ENCODE measurements around the gene RBPJ.
"Not testable (repeated sequence)": the region's sequence is repeated elsewhere in the genome, so short reads cannot be mapped to it uniquely, and the experiment has no call there.

Gene RBPJ

DNA sequence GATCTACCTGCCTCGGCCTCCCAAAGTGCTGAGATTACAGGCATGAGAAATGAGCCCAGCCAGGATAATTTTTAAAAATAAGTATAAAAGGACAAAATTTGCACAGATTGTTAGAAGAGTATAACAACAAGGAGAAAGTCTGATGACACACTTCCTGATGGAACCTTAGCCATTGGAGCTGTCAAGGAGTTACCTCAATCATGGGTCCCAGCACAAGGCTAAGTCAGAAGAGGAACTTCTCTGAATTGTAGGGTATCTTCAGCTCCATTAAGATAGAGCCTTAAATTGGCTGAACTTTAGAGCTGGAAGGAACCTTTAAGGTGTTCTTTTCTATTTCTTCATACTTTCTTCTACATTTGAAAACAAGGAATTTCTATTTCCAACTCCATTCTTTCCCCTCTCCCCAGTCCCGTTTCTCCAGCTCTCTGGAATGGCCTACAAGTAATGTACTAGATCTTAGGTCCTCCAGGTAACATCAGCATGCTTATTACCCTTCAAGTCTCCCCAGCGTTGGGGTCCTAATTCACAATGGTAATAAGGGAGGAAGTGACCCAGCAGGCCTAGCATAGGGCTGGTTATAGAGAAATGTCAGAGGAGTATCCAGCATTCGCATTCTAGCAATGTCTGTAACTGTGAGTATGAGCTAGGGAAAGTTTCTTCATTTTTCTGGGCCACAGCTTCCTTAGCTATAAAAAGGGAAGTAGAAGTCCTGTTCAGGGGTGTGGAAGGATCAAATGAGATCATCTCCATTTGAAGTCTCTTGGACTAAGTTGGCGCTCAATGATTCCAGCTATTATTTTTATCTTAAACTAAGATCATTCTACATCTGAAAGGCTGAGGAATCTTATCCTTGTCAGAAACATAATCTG is 18.5 kb upstream of the RBPJ start:
- DNase-seq, result no peak

DNA sequence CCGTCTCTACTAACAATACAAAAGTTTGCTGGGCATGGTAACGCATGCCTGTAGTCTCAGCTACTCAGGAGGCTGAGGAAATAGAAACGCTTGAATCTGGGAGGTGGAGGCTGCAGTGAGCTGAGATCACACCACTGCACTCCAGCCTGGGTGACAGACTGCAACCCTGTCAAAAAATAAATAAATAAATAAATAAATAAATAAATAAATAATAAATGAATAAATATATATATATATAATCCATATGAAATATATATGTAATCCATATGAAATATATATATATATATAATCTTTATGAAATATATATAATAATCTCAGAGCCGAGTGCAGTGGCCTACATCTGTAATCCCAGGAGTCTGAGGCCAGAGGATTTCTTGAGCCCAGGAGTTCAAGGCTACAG is 17.8 kb upstream of the RBPJ start:
- DNase-seq, result no peak

DNA sequence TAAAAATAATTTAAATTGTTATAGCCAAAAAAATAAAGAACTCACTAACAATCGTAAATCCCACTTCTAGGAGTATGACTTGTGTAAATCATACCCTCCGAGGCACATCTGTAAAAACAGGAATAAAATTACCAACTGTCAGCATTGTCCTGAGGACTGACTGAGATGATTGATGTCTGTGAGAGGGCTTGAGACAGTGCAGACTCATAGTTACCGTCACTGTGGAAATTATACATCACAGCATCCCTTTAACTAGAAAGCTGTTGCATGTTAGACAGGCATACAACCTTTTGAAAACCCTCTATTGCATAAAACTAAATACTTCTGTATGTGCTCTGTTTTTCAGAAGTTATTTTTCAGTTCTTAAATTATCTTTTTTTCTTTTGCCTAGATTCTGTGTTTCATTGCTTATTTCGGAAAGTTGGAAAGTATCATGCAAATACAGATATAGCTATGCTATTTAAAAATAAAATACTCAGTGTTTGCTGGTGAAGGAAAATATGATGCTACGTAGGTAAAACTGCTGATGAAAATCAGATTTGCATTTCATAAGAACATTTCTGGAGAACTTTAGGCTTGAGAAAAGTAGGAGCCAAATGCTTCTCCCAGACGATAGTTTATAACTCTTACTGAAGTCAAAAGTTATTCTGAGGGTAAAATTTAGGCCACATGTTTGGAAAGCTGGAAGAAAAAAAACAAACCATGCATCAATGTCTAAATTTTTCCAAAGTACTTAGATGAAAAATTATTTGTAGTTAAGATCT is 13.6 kb upstream of the RBPJ start:
- no peak for DNase-seq

DNA sequence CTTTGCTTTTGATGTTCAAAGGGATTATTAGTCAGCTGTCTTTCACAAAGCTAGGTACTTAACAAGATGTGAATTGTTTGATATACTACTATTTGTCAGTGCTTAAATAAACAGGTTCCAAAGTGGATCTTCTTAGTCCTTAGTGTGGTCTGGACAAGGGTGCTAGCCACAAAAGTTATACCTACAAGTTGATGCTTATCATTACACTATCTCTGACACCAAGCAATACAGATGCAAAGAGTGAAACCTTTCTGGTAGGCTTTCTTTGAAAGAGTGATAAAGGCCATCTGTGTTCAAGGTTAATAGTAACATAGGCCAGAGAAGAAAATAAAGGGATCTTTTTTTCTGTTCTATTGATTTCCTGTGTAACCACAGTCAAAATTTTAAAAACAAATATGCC is 12.2 kb upstream of the RBPJ start:
- DNase-seq, result no peak

DNA sequence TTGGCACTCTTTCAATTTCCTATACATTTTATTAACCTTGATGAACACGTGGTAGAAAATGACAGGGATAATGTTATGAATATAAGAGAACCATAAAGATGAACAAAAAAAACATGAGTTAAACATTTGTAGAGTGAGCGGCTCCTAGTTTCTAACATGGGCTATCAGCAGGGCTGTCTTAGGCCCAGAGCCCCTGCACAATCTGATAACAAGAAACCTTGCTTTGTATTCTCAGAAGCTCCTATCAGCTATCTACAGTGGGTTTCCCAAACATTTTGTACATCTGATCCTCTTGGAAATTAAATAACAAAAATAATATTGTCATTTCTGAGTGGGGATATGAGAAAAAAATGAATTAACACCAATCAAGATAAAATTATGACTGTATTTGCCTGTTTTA is 10.6 kb upstream of the RBPJ start:
- no peak for DNase-seq

DNA sequence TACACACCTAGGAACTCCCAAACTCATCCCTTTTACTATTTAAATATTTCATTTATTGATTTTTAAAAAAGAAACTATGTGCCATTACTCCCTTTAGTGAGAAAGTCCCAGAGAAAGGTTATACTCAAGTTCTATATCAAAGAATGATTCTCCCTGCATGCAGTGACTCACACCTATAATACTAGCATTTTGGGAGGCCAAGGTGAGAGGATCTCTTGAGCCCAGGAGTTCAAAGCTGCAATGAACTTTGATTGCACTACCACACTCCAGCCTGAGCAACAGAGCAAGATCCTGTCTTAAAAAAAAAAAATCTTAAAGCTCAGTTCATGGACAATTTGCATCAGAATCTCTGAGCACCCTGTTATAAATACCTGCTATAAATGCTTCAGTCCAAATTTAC is 9.2 kb upstream of the RBPJ start:
- no peak for DNase-seq

DNA sequence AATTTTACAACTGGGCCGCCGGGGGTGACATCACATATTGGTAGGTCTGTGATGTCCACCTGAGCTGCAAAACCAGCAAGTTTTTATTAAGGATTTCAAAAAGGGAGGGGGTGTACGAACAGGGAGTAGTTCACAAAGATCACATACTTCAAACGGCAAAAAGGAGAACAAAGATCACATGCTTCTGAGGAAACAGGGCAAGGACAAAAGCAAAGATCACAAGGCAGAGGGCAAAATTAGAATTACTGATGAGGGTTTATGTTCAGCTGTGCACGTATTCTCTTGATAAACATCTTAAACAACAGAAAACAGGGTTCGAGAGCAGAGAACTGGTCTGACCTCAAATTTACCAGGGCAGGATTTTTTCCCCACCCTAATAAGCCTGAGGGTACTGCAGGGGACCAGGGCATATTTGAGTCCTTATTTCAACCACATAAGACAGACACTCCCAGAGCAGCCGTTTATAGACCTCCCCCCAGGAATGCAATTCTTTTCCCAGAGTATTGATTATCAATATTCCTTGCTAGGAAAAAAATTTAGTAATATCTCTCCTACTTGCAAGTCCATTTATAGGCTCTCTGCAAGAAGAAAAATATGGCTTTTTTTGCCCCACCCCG is 5.4 kb upstream of the RBPJ start:
- not testable (repeated sequence) for DNase-seq

DNA sequence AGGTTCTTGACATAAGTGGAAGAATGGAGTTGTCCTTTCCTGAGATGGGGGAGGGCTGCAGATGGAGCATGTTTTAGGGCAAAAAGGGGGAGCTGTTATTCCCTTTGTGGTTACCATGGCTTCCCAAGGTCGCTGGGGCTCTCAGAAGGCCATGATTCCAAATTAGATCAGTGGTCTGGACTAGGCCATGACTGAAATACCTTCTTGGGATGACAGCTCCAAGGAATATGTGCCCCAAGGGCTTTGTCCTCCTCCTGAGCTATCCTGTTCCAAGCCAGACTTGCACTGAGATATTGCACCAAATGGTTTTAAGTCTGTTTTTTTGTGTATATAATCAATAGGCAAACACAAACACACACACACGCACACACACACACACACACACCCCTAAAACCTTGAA is 3.0 kb upstream of the RBPJ start:
- no peak for DNase-seq

DNA sequence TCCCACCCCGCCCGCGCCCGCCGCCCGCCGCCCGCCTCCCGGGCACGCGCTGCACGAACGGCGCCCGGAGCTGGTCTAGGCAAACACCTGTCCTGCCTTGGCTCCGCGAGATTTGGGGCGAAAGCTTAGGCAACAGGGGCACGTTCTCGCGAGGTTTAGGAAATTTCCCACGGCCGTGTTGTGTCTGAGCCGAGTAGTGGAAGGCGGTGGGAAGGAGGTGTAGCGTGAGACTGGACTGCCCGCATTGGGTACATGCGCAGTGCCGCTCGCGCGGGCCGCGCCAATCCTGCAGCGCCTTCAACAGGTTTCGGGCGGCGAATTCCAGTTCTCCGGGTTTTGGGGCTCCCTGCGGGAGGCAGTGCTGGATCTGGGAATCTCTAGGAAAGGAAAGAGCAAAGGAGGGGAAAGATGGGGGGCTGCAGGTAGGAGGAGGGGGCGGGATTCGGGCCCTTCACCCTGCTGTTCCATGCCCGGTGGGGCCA is 1.3 kb upstream of the RBPJ start:
- peak; percentile 94 for DNase-seq

DNA sequence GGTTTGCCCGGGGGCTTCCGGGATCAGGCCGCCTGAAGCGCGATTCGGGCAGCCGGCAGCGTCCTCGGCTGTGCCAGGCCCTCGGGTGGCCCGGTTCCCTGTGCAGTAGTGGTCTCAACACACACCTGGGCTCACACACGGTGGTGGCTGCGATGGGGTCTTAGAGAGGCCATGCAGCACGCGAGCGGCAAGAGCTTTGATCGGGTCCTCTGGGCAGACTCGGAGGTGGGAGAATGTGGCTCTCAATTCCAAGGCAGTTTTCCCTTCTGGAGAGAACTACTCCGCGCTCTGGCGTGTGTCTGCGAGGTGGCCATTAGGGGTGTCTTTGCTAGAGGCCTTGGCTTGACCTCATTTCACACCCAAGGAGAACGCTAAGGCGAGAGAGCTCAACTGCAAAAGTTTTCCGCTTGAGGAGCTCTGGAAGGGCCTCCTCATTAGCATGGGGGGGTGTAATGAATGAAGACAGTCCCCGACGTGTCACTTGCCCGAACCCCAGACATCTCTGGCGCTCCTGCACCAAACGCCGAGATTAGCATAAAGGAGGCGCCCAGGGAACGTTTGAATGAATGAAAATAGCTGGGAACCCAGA is 771 bp upstream of the RBPJ start:
- peak; percentile 35 for DNase-seq

DNA sequence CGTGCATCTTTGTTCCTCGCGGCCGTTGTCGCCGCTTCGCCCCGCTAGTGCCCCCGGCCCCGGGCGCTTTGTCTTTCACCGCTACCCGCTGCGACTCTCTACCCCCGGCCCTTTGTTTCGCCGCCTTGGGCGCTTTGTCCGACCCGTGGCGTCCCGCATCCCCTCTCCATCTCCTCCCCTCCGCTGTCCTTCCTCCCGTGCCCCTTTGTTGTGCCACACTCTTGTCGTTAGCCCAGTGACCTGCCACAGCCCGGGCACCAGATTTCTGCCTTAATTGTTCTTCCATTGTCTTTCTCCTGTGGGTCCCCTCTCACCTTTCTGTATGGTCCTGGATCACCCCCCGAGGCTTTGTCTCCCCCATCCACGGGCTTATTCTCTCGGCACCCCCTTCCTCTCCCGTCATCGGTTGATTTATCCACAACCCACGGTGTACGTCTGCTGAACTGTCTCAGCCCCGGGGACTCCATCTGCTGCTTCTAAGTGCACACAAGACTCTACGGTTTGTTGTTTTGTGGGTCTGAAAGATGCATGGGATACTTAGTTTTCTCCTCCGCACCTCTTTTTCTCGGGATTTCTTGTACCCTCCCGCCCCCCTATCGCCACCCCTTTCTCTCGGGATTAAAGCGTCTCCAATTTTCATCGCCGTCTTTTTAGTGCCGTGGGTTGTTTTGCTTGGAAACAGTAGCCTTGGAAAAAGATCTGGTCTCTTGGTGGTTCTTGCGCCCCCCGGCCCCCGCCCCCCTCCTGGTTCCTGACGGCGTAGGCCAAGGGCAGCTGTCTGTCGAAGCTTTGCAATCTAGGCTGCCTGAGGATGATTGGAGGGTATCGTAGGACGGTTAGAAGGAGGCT is 783 bp downstream of the RBPJ start:
- peak; percentile 39 for DNase-seq

DNA sequence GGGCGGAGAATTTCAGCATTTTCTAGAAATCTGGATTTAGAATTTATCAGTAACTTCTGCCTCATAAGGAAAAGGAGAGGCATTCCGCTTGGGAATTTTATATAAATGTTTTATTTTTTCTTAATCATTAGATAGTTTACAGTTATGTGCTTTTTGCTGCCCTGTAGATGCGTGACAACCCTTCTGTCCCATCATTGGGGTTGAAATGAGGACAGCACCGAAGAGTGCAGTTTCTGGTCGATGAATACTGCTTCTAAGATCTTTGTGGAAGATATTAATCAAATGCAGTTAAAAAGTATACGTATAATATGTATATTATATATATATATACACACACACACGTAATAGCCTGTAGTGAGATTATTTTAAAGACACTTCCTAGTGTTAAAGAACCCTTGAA is 1.5 kb downstream of the RBPJ start:
- no peak for DNase-seq

DNA sequence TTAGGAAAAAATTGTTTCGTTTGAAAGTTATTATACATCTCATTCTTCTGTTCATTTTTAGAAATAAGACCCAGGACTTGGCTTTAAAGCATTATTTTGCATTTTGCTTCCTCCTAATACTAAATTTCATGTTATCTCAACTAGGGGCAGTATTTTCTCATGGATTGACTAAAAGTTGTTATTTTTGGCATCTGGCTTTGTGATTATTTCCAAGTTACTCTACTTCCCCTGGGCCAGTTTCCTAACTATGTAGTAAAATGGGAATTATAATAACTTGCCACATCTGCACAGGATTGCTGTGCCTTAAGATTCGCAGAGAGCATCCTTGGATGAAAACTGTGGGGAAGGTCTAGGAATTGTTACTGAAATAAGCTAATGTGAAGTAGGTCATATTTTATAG is 3.0 kb downstream of the RBPJ start:
- DNase-seq, result no peak

DNA sequence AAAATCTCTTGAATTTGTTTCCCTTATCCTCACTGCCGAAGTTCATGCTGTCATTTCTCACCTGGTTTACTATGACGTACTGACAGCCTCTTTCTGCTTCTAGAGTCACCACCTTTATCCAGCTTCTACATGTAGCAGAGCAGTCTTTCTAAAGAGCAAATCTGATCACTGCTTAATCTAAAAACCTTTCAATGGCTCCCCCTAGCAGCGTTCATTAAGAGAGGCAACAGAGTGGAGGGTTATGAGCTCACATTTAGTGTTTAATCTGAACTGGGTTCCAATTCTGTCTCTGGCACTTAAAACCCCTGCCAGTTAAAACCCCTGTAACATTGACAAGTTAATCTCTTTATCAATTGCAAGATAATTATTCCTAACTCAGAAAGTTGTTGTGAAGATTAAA is 4.4 kb downstream of the RBPJ start:
- DNase-seq, result no peak

DNA sequence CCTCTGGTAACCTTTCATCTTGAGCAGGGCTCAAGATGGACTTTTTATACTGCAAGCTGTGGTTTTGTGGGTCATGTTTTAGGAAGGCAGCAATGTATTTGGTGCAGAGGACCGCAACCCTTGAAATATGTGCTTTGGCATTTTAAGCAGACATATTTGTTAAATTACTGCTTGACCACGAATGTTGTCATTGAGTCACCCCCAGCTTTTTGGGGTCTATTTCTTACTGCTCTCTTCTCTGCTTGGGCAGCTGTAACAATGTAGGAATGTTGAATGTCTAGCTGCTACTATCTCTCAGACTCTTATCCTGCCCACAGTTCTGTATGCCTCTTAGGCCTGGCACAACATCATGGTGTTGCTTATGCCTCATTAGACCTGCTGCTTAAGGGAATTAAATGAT is 6.0 kb downstream of the RBPJ start:
- no peak for DNase-seq

DNA sequence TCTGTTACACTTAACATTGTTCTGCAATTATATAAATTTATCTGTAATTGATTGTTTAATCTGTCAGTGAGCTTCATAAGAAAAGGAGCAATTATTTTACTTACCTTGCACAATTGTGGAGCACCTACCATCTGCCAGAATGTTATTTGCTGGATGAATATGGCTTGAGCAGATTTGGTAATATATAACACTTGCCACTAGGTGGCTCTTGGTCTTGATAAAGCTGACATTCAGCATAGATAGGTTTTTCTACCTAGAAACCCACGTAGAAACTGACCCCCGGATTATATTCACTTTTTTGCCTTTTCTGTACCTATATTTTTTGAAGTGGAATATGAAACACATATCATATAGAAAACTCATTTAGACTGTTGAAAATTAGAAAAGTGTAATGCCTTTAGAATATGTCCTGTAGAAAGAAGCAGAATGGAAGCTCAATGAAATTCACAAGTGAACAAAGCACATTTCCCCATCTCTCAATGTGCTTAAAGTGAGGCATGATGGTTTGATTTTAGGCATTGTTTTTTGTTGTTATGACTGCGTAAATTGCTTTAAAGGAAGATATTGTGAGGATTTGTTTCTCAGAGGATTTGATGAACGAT is 9.5 kb downstream of the RBPJ start:
- no peak for DNase-seq

DNA sequence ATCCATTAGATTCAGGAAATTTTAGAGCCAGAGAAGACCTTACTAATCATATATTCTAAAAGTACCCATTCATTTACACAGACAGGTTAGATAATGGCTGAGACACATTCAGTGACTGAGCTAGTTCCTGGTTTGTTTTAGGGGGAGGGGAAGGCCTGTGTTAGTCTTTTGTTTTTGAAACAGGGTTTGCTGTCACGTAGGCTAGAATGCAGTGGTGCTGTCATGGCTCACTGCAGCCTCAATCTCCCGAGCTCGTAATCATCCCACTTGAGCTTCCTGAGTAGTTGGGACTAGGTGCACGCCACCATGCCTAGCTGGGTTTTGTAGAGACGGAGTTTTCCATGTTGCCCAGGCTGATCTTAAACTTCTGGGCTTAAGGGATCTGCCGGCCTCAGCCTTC is 10.1 kb downstream of the RBPJ start:
- DNase-seq, result no peak

DNA sequence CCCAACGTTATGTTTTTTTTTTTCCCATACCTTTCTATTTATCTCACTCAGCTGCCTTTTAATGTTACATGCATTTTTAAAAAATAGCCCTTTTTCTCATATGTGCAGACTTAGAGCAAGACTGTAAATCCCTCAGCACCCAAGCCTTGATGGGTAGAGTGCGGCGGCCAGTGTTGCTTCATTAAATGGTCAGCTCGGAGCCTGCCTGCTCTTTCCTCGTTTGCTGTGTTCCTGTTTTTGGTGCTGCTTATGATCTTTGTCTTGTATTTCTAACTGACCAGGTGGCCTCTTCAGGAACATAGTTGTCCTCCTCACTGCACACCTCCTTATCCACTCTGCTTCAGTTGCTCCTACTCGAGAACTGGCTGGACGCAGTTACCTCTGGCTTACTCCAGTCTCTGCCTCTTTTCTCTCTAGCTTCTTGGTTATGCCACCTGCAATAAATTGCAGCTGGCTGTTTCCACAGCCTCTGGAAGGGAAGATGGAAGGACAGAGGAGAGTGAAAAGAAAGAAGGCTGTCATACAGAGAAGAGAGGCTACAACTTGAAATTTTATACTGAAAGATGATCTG is 10.7 kb downstream of the RBPJ start:
- no peak for DNase-seq

DNA sequence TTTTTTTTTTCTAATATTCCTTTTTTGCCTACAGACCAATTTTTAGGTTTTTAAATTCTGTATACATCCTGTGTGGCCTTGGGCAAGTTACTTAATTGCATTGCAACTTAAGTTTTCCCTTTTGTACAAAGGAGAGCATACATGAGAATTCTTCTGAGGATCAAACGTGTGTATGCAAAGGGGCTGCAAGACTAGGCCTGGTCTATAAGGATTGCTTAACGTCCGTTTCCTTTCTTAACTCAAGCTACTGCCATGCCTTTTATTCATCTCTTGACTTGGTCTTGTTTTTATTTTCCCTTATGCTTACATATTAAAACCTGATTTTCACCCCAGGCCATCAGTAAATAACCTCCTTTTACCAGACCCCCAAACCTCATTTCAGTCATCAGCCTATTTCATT is 13.6 kb downstream of the RBPJ start:
- no peak for DNase-seq

DNA sequence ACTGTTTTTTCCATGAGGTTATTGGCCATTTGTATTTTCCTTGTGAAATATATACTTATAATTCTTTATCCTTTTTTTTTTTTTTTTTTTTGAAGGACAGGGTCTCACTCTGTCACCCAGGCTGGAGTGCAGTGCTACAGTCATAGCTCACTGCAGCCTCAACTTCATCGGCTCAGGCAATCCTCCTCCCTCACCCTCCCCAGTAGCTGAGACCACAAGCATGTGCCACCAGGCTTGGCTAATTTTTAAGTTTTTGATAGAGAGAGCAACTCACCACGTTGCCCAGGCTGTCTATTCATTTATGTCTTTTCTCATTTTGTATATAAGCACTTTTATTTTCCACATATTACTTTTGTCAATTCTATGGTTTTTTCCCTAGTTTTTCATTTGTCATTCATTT is 16.8 kb downstream of the RBPJ start:
- DNase-seq, result no peak

DNA sequence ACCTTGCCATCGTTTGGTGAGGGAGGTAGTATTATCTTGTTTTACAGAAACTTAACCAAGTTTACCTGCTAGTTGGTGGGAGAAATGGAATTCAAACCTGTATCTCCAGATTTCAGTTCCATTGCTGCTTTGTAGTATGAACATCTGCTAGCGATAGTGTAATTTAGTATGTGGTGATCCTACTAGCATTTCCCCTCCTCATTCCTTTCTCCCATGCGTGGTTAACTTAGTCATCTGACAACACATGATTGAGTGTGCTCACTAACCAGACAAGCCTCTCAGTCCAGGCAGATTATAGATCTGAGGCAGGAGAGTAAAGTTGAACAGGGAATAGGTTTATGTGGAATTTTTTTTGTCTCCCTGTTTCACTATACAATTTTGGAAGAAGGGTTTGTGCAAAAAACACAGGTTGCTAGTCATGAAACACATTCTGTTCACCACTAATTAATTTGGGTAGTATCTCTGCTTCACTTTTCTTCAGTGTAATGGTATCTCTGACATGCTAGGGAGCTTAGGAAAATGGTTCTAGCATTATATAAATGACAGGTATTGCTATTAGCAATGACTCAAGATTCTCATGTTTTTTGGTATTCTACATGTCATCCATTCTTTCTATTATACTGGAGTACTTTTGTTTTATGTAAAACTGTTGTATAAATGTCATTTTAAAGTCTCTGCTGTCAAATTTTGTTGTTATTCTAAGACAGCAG is 21.7 kb downstream of the RBPJ start:
- no peak for DNase-seq

All from activated T-cell treated with anti-CD3 and anti-CD28 coated beads for 4 hours (primary cell).